CD4-positive, alpha-beta T cell treated with Interleukin-12 subunit alpha and Interleukin-12 subunit beta, for 1 hour (primary cell): ENCODE results near the gene GPRC6A.
"Not testable (repeated sequence)": the region's sequence is repeated elsewhere in the genome, so short reads cannot be mapped to it uniquely, and the experiment has no call there.

Experiments used
- DNase-seq: peaks from one replicate; pipeline ENCODE4 v3.0.0-alpha.2; 2020

The GPRC6A gene

GRCh38 chr6:116828983-116829382 lies at the start of gene GPRC6A:
Gene GPRC6A (minus strand): TSS chr6:116829083. CDS start chr6:116829013, 70 bp downstream.
- no peak for DNase-seq

GRCh38 chr6:116877743-116878142 lies 48.9 kb upstream of the GPRC6A start:
- DNase-seq, result no peak

GRCh38 chr6:116876635-116877611 lies 48.0 kb upstream of the GPRC6A start, which contains the start of gene RFX6:
Gene RFX6 (plus strand): TSS chr6:116877242. CDS start chr6:116877276, 34 bp downstream.
- no peak for DNase-seq

- no peak for DNase-seq
Observed at GRCh38 chr6:116876107-116876506, 47.2 kb upstream of the GPRC6A start.

- DNase-seq, result no peak
Observed at GRCh38 chr6:116872771-116873170, 43.9 kb upstream of the GPRC6A start.

- no peak for DNase-seq
Observed at GRCh38 chr6:116866281-116866871, 37.5 kb upstream of the GPRC6A start.

GRCh38 chr6:116859264-116859663 lies 30.4 kb upstream of the GPRC6A start:
- DNase-seq, result no peak

GRCh38 chr6:116858060-116858459 lies 29.2 kb upstream of the GPRC6A start:
- DNase-seq, result no peak

GRCh38 chr6:116847227-116847626 lies 18.3 kb upstream of the GPRC6A start:
- peak; percentile 3 for DNase-seq

- no peak for DNase-seq
Observed at GRCh38 chr6:116842459-116842858, 13.6 kb upstream of the GPRC6A start.

- no peak for DNase-seq
Observed at GRCh38 chr6:116840091-116840490, 11.2 kb upstream of the GPRC6A start.

GRCh38 chr6:116836606-116837342 lies 7.9 kb upstream of the GPRC6A start:
- DNase-seq, result no peak

- DNase-seq, result not testable (repeated sequence)
Observed at GRCh38 chr6:116834526-116834925, 5.6 kb upstream of the GPRC6A start.

- no peak for DNase-seq
Observed at GRCh38 chr6:116827561-116828240, 1.2 kb downstream of the GPRC6A start.

- DNase-seq, result not testable (repeated sequence)
Observed at GRCh38 chr6:116816336-116816735, 12.5 kb downstream of the GPRC6A start.

- DNase-seq, result no peak
Observed at GRCh38 chr6:116812051-116812650, 16.7 kb downstream of the GPRC6A start.

GRCh38 chr6:116801971-116802370 lies 26.9 kb downstream of the GPRC6A start:
- DNase-seq, result no peak

- no peak for DNase-seq
Observed at GRCh38 chr6:116799945-116800344, 28.9 kb downstream of the GPRC6A start.

GRCh38 chr6:116797585-116797984 lies 31.3 kb downstream of the GPRC6A start:
- DNase-seq, result no peak

- DNase-seq, result no peak
Observed at GRCh38 chr6:116793224-116793623, 35.7 kb downstream of the GPRC6A start.

GRCh38 chr6:116783852-116784251 lies 45.0 kb downstream of the GPRC6A start:
- no peak for DNase-seq

GRCh38 chr6:116779573-116780164 lies 49.2 kb downstream of the GPRC6A start:
- peak; percentile 7 for DNase-seq
